HepG2 (cell line): Measurements from ENCODE around the gene LYRM4. TPM values are rescaled to one million over a fixed set of nuclear protein-coding genes. Genes with fewer than 3 reads are reported as not detected.

Experiments used
- ATAC-seq: fragments of 200-7000 bp; cut with Tn5 transposase; 3 replicates; pipeline ENCODE4 v1.9.1; 2020; ENCODE audit warnings: mild to moderate bottlenecking, moderate library complexity
- BruUV-seq: library from RNA; stranded (reverse); fragments of 400-500 nt; replicated peaks from 2 replicates; lab custom pipeline; 2021; lab: Mats Ljungman, UMichigan
- CTCF ChIA-PET: fragments of 300-600 bp; formaldehyde crosslinking; extraction: SDS; loops from one replicate; lab custom pipeline; 2021; ENCODE audit warnings: low total read pairs, inconsistent platforms, low intra/inter-chr PET ratio; lab: Yijun Ruan, JAX
- POLR2A ChIA-PET: fragments of 350-600 bp; sonication (Branson Sonifier 250); formaldehyde crosslinking; loops from one replicate; lab custom pipeline; 2020; ENCODE audit warnings: antibody characterized with exemption, inconsistent platforms; lab: Yijun Ruan, JAX
- DNase-seq: peaks from one replicate; pipeline ENCODE4 v3.0.0-alpha.2; 2015; ENCODE audit warnings: low spot score
- FAIRE-seq: peaks from 3 replicates; lab custom pipeline; 2011; peaks lifted over from hg19 to GRCh38; lab: Jason Lieb, UNC
- H2AFZ ChIP-seq: one replicate; pipeline ENCODE4 v1.6.1; 2011; ENCODE audit warnings: low read length, inconsistent platforms
- H3K27ac ChIP-seq: fragments of 300-600 bp; 3 replicates; pipeline ENCODE4 v1.8.0; 2011; ENCODE audit warnings: mixed run types, mild to moderate bottlenecking, mixed read lengths, low read length, inconsistent platforms; ENCODE audit not compliant: insufficient read depth; ENCODE audit errors: extremely low read length
- H3K27me3 ChIP-seq, 2 experiments: fragments of 200-600 bp in 1 of 2; 2 replicates in 1 of 2; 3 replicates in 1 of 2; pipeline versions ENCODE4 v1.6.0 to v1.8.0; 2011; ENCODE audit warnings: low read length in 2 of 2, mild to moderate bottlenecking in 2 of 2, moderate library complexity in 2 of 2, inconsistent platforms in 1 of 2; ENCODE audit not compliant: insufficient read depth in 2 of 2, control insufficient read depth in 1 of 2
- H3K36me3 ChIP-seq, 2 experiments: fragments of 200-600 bp in 1 of 2; replicated peaks in 1 of 2; 2 replicates in 1 of 2; 3 replicates in 1 of 2; pipeline versions ENCODE4 v1.5.1 to v1.8.0; 2011; ENCODE audit warnings: low read length in 2 of 2, inconsistent platforms in 1 of 2; ENCODE audit not compliant: insufficient read depth in 2 of 2, control insufficient read depth in 1 of 2
- H3K4me1 ChIP-seq: 2 replicates; pipeline ENCODE4 v1.5.1; 2012; ENCODE audit warnings: low read length, inconsistent platforms; ENCODE audit not compliant: insufficient read depth
- H3K4me2 ChIP-seq: 2 replicates; pipeline ENCODE4 v1.6.0; 2011; ENCODE audit warnings: low read depth, low read length, inconsistent platforms
- H3K4me3 ChIP-seq, 3 experiments: fragments of 200-600 bp in 1 of 3; sonication (generic), shearing (Covaris generic) in 1 of 3; replicated peaks in 1 of 3; 2 replicates each; pipeline ENCODE4 v1.5.1; 2011 to 2016; ENCODE audit warnings: low read length in 3 of 3, inconsistent platforms in 2 of 3, low read depth in 2 of 3, mild to moderate bottlenecking in 2 of 3, control low read depth in 1 of 3, mixed read lengths in 1 of 3; ENCODE audit not compliant: insufficient read depth in 1 of 3
- H3K79me2 ChIP-seq: one replicate; pipeline ENCODE4 v1.6.1; 2011; ENCODE audit warnings: low read length, inconsistent platforms; ENCODE audit not compliant: insufficient read depth
- H3K9ac ChIP-seq: 2 replicates; pipeline ENCODE4 v1.6.0; 2011; ENCODE audit warnings: mild to moderate bottlenecking, low read depth, low read length, inconsistent platforms; ENCODE audit not compliant: insufficient read depth
- H3K9me3 ChIP-seq: 2 replicates; pipeline ENCODE4 v1.5.1; 2012; ENCODE audit warnings: mild to moderate bottlenecking, low read length
- H4K20me1 ChIP-seq: 2 replicates; pipeline ENCODE4 v1.6.0; 2011; ENCODE audit warnings: inconsistent platforms, mild to moderate bottlenecking, low read length, moderate library complexity; ENCODE audit not compliant: insufficient read depth
- ATF7 ChIP-seq, 2 experiments: fragments of 450-650 bp in 1 of 2; sonication (generic) in 1 of 2; formaldehyde crosslinking in 1 of 2; IDR thresholded peaks; 2 replicates each; pipeline versions ENCODE4 v1.4.0 to v1.6.1; 2016 to 2020; ENCODE audit warnings: antibody characterized with exemption in 1 of 2, mild to moderate bottlenecking in 1 of 2, missing genetic modification reagents in 1 of 2
- CHD2 ChIP-seq: IDR thresholded peaks from 2 replicates; pipeline ENCODE4 v1.6.1; 2011; ENCODE audit warnings: low read depth, low read length, improper control_type of control experiment
- FOXM1 ChIP-seq: sonication (generic); formaldehyde crosslinking; IDR thresholded peaks from 2 replicates; pipeline ENCODE4 v1.5.0; 2020; ENCODE audit warnings: missing genetic modification reagents
- HDAC6 ChIP-seq: fragments of 200-600 bp; sonication (generic); IDR thresholded peaks from 2 replicates; pipeline ENCODE4 v1.7.0; 2017; ENCODE audit warnings: mild to moderate bottlenecking, antibody characterized with exemption, low read length, low read depth
- MAFF ChIP-seq: IDR thresholded peaks from 2 replicates; pipeline ENCODE4 v1.6.1; 2011; ENCODE audit warnings: low read depth, low read length, improper control_type of control experiment
- MAFK ChIP-seq, 2 experiments: IDR thresholded peaks in 1 of 2; conservative IDR thresholded peaks in 1 of 2; 2 replicates each; pipeline ENCODE4 v1.6.1; 2011; ENCODE audit warnings: improper control_type of control experiment in 2 of 2, low read length in 2 of 2
- MTERF4 ChIP-seq: sonication (generic); formaldehyde crosslinking; IDR thresholded peaks from 2 replicates; pipeline ENCODE4 v1.8.0; 2023; ENCODE audit warnings: mild to moderate bottlenecking, missing genetic modification reagents
- TCF12 ChIP-seq, 2 experiments: fragments of 450-650 bp in 1 of 2; sonication (generic) in 1 of 2; formaldehyde crosslinking in 1 of 2; IDR thresholded peaks; 2 replicates each; pipeline versions ENCODE4 v1.6.1 to v1.8.0; 2017 to 2022; ENCODE audit warnings: antibody characterized with exemption in 1 of 2, mild to moderate bottlenecking in 1 of 2, missing genetic modification reagents in 1 of 2, moderate library complexity in 1 of 2
- TRAFD1 ChIP-seq: sonication (generic); formaldehyde crosslinking; IDR thresholded peaks from 2 replicates; pipeline ENCODE4 v1.5.1; 2020; ENCODE audit warnings: missing genetic modification reagents, mild to moderate bottlenecking, borderline replicate concordance
- ZNF143 ChIP-seq: sonication (generic); formaldehyde crosslinking; IDR thresholded peaks from 2 replicates; pipeline ENCODE4 v1.4.0; 2020; ENCODE audit warnings: missing genetic modification reagents
- ZNF335 ChIP-seq: sonication (generic); formaldehyde crosslinking; IDR thresholded peaks from 2 replicates; pipeline ENCODE4 v1.4.0; 2020; ENCODE audit warnings: missing genetic modification reagents
- ZNF432 ChIP-seq: sonication (generic); formaldehyde crosslinking; IDR thresholded peaks from 2 replicates; pipeline ENCODE4 v1.5.0; 2020; ENCODE audit warnings: missing genetic modification reagents, mild to moderate bottlenecking, borderline replicate concordance
- ZNF513 ChIP-seq: sonication (generic); formaldehyde crosslinking; conservative IDR thresholded peaks from 2 replicates; pipeline ENCODE4 v1.5.0; 2020; ENCODE audit warnings: missing genetic modification reagents
- ZNF546 ChIP-seq: sonication (generic); formaldehyde crosslinking; conservative IDR thresholded peaks from 2 replicates; pipeline ENCODE4 v1.8.1; 2023; ENCODE audit warnings: mild to moderate bottlenecking, missing genetic modification reagents
- ZSCAN29 ChIP-seq: sonication (generic); formaldehyde crosslinking; conservative IDR thresholded peaks from 2 replicates; pipeline ENCODE4 v1.4.0; 2020; ENCODE audit warnings: mild to moderate bottlenecking, missing genetic modification reagents
- WGBS: methylation state at CpG from one replicate; pipeline ENCODE4 v1.1.6; 2017; ENCODE audit warnings: low lambda C conversion rate; 5-methylcytosine and 5-hydroxymethylcytosine counted together
- in situ Hi-C: cut with HindIII; loops from 2 replicates; pipeline ENCODE4 v1.10.0; 2017; ENCODE audit warnings: low pct_unique_long_range_greater_than_20kb; ENCODE audit not compliant: extremely low pct_ligation_motif_present
- intact Hi-C: fragments of 100-400 bp; cut with micrococcal nuclease; formaldehyde crosslinking; loops from one replicate; pipeline ENCODE4 v1.10.0; 2022; ENCODE audit not compliant: unreplicated experiment
- polyA plus RNA-seq, 8 experiments: library from polyadenylated mRNA; depleted of rRNA in 3 of 8; stranded (reverse) in 7 of 8; unstranded in 1 of 8; fragments of >200 nt; fragmentation: Illumina TruSeq in 4 of 8; extraction: Trizol in 4 of 8; gene quantifications; 2 replicates each; pipeline versions ENCODE4 v1.2.1 to v1.2.3, GENCODE V29; 2011 to 2016; ENCODE audit warnings: low read depth in 4 of 8, missing spikeins in 1 of 8, mixed read lengths in 1 of 8; ENCODE audit not compliant: insufficient read depth in 1 of 8
- total RNA-seq, 5 experiments: library from RNA; depleted of rRNA; stranded (reverse); fragments of >200 nt; fragmentation: Illumina TruSeq; extraction: Trizol; gene quantifications; 2 replicates each; pipeline ENCODE4 v1.2.3, GENCODE V29; 2016; ENCODE audit warnings: low read depth in 1 of 5

Gene LYRM4
- total and polyA plus RNA-seq, 2 of the 13 experiments (the other 11 are each of a cell fraction or from before 2014, with no cell fraction given): 64.6 to 67.5 TPM

- Histone ChIP-seq H3K27ac (no peak overlapping the region), H3K4me2 (no peak overlapping the region), H3K79me2 (peaks cover 13% of the 10 kb centered on the region), H3K9me3 (no peaks in the 10 kb centered on the region), H2AFZ (no peak overlapping the region), H3K4me3 (no peak overlapping the region), H3K9ac (no peak overlapping the region), H3K27me3 (no peaks in the 10 kb centered on the region), H3K4me1 (no peaks in the 10 kb centered on the region), H3K36me3 (no peaks in the 10 kb centered on the region)
- ChIA-PET POLR2A (no interaction called here), CTCF (no interaction called here)
- 96% methylated on average over 3 of the region's 3 CpGs for WGBS
- ATAC-seq: no peak
- in situ Hi-C loops (no loop called here), intact Hi-C loops (no loop called here)
- no peak for FAIRE-seq
- no peak for DNase-seq
- TF ChIP-seq ZNF143 (CRISPR knock-in tag): no peak
- no peak for TF ChIP-seq FOXM1 (CRISPR knock-in tag)
- TF ChIP-seq MAFK (conservative IDR thresholded peaks at IDR 0.05 in 1 of 2, IDR thresholded peaks at IDR 0.05 in 1 of 2; ENCODE audit: low read length in 2 of 2): peak; percentile 82 to 94
- no peak for TF ChIP-seq ZNF335 (CRISPR knock-in tag)
- TF ChIP-seq MAFF: peak; percentile 87
- no peak for TF ChIP-seq CHD2
- TF ChIP-seq, all 625 proteins: peak for 2
- no TSS peak for BruUV-seq
- H4K20me1 ChIP-seq: no peaks in the 10 kb centered on the region
Observed at GRCh38 chr6:5277589-5277988, 16.8 kb upstream of the LYRM4 start.

GRCh38 chr6:5276581-5276980, 15.8 kb upstream of the LYRM4 start:
- POLR2A ChIA-PET: no interaction called here

More at GRCh38 chr6:5276581-5276980, 15.8 kb upstream of the LYRM4 start:
- no peak overlapping the region for H3K27ac ChIP-seq
- no peaks in the 10 kb centered on the region for H3K36me3 ChIP-seq
- H3K4me1 ChIP-seq: no peaks in the 10 kb centered on the region
- H3K9me3 ChIP-seq: no peaks in the 10 kb centered on the region
- in situ Hi-C loops (no loop called here), intact Hi-C loops (no loop called here)
- ATAC-seq (no peak), DNase-seq (no peak), FAIRE-seq (no peak)
- CTCF ChIA-PET: no interaction called here
- TF ChIP-seq ZSCAN29 (CRISPR knock-in tag): no peak
- TF ChIP-seq ZNF546: no peak
- no peak for TF ChIP-seq TCF12 (IDR thresholded peaks at IDR 0.05)
- no peak for TF ChIP-seq TCF12 (CRISPR knock-in tag; IDR thresholded peaks at IDR 0.05)
- TF ChIP-seq MTERF4 (CRISPR knock-in tag): no peak
- no peak for TF ChIP-seq ZNF432 (CRISPR knock-in tag)
- no peak for TF ChIP-seq ZNF513 (CRISPR knock-in tag)
- TF ChIP-seq HDAC6: no peak
- TF ChIP-seq TRAFD1 (CRISPR knock-in tag): no peak
- TF ChIP-seq ATF7 (IDR thresholded peaks at IDR 0.05): no peak
- no peak for TF ChIP-seq ATF7 (CRISPR knock-in tag; IDR thresholded peaks at IDR 0.05)
- H2AFZ ChIP-seq: no peak overlapping the region
- no peak overlapping the region for H3K4me3 ChIP-seq
- no peak overlapping the region for H3K4me2 ChIP-seq
- H3K27me3 ChIP-seq: no peaks in the 10 kb centered on the region
- 100% methylated on average over 2 of the region's 2 CpGs for WGBS
- BruUV-seq: no TSS peak
- H4K20me1 ChIP-seq: no peaks in the 10 kb centered on the region
- peaks cover 13% of the 10 kb centered on the region for H3K79me2 ChIP-seq
- no peak overlapping the region for H3K9ac ChIP-seq
